Thoracic aorta (tissue), 2 donors: ENCODE data around the gene DIS3L2. TPM values are rescaled to one million over a fixed set of nuclear protein-coding genes. Genes with fewer than 3 reads are reported as not detected.

Experiments used
- ATAC-seq: fragments of 150-250 bp; one replicate; pipeline ENCODE4 v1.8.0; 2017; ENCODE audit warnings: low read depth; ENCODE audit not compliant: insufficient number of reproducible peaks, low FRiP score
- DNase-seq: peaks from one replicate; pipeline ENCODE4 v3.0.0-alpha.2; 2020; ENCODE audit warnings: low spot score
- H3K27ac ChIP-seq, 2 donors: fragments of 200-600 bp; sonication (generic); 1 replicate in 1 of 2; 2 replicates in 1 of 2; pipeline ENCODE4 v1.5.1; 2016; ENCODE audit warnings: mild to moderate bottlenecking in 2 of 2, moderate library complexity in 2 of 2
- H3K27me3 ChIP-seq: fragments of 200-600 bp; sonication (generic); replicated peaks from 2 replicates; pipeline ENCODE4 v1.6.0; 2016; ENCODE audit warnings: mild to moderate bottlenecking; ENCODE audit not compliant: insufficient read depth
- H3K36me3 ChIP-seq: fragments of 200-600 bp; sonication (generic); one replicate; pipeline ENCODE4 v1.5.1; 2016
- H3K4me1 ChIP-seq, 2 donors: fragments of 200-600 bp; sonication (generic); 1 replicate in 1 of 2; 2 replicates in 1 of 2; pipeline versions ENCODE4 v1.5.1 to v1.6.0; 2016; ENCODE audit warnings: low read depth in 2 of 2, mild to moderate bottlenecking in 1 of 2; ENCODE audit not compliant: control insufficient read depth in 1 of 2
- H3K4me3 ChIP-seq: fragments of 200-600 bp; sonication (generic); 2 replicates; pipeline ENCODE4 v1.5.1; 2016; ENCODE audit warnings: mild to moderate bottlenecking
- H3K9me3 ChIP-seq: fragments of 200-600 bp; sonication (generic); 2 replicates; pipeline ENCODE4 v1.5.1; 2016
- total RNA-seq, 2 donors: library from RNA; depleted of rRNA; stranded (reverse); fragments of >200 nt; gene quantifications; one replicate each; pipeline versions ENCODE4 v1.1.0 to v1.2.3, GENCODE V29; 2016
- TF ChIP-seq, protein P1 (sequence below): fragments of 200-600 bp; sonication (generic); IDR thresholded peaks from one replicate; pipeline ENCODE4 v1.5.1; 2019; ENCODE audit warnings: antibody characterized with exemption

Gene DIS3L2
- total RNA-seq, 2 donors from 2014 or later, result 26.4 to 32.5 TPM

DNA sequence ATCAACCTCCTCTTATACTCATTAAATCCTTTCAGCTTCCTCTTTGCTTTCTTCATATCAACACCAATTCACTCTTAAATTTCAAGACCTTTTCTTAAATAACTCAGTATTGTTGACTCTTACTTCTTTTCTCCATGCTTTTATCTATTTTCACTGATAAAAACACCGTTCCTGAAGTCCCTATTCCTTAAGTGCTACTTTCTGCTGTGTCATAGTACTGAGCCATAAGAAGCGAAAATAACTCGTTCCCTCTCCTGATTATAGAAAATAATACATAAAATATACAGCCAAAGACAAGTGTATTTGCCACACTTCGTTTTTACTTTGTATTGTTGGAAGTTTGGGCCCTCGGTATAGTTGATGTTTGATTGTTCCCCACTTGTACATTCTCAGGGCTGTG, 181.0 kb downstream of the DIS3L2 start:
- no peak for ATAC-seq
- Histone ChIP-seq H3K36me3 (no peaks in the 10 kb centered on the region), H3K4me1 (no peaks in the 10 kb centered on the region), H3K9me3 (no peaks in the 10 kb centered on the region), H3K27me3 (no peaks in the 10 kb centered on the region), H3K27ac (no peak overlapping the region), H3K4me3 (no peak overlapping the region)
- no peak for DNase-seq
- TF ChIP-seq, protein P1, sequence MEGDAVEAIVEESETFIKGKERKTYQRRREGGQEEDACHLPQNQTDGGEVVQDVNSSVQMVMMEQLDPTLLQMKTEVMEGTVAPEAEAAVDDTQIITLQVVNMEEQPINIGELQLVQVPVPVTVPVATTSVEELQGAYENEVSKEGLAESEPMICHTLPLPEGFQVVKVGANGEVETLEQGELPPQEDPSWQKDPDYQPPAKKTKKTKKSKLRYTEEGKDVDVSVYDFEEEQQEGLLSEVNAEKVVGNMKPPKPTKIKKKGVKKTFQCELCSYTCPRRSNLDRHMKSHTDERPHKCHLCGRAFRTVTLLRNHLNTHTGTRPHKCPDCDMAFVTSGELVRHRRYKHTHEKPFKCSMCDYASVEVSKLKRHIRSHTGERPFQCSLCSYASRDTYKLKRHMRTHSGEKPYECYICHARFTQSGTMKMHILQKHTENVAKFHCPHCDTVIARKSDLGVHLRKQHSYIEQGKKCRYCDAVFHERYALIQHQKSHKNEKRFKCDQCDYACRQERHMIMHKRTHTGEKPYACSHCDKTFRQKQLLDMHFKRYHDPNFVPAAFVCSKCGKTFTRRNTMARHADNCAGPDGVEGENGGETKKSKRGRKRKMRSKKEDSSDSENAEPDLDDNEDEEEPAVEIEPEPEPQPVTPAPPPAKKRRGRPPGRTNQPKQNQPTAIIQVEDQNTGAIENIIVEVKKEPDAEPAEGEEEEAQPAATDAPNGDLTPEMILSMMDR, result no peak

DNA sequence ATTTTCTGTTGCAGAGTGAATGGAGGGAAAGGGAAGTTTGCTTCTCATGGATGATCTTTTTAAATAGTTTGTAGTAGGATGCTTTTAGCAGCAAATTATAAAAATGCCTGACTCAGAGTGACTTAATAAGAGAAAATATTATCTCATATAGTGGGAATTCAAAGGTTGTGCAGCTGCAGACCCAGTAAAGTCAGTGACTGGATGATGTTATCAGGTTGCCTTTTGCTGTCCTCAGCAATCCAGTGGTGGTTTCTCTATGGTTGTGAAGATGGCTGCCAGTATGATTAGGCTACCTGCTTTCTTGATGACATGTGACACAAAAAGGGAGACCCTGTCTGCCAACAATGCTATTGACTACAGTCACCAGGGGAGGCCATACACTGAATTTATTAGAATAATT, 184.8 kb downstream of the DIS3L2 start:
- DNase-seq, result no peak
- Histone ChIP-seq H3K36me3 (no peaks in the 10 kb centered on the region), H3K4me1 (no peaks in the 10 kb centered on the region), H3K9me3 (no peaks in the 10 kb centered on the region), H3K27ac (no peak overlapping the region), H3K4me3 (no peak overlapping the region), H3K27me3 (no peaks in the 10 kb centered on the region)
- no peak for ATAC-seq
- TF ChIP-seq, protein P1, result no peak

DNA sequence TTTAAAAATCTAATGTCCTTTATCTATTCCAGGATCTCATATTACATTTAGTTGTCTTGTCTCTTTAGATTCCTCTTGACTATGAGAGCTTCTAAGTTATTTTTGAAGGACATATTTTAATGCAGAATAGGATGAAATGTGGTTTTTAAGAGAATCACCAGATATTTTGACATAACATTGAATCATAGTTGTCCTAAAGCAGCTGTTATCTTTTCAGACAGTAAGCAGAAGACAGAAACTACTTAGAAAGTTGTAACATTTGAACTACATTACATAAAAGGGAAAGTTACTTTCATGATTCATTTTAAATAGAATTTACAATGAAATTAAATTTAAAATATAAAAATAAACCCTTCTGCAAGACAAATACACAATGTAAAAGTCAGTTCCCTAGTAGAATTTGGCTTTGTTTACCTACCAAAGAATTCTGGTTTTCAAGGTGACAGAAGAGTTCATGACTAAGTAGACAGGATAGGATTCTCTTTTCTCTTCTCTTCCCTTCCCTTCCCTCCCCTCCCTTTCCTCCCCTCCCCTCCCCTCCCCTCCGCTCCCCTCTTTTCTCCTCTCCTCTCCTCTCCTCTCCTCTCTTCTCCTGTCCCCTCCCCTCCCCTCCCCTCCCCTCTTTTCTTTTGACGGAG, 186.0 kb downstream of the DIS3L2 start:
- Histone ChIP-seq H3K27ac (no peak overlapping the region), H3K4me1 (no peaks in the 10 kb centered on the region), H3K36me3 (no peaks in the 10 kb centered on the region), H3K27me3 (no peaks in the 10 kb centered on the region), H3K9me3 (no peaks in the 10 kb centered on the region), H3K4me3 (no peak overlapping the region)
- DNase-seq, result no peak
- ATAC-seq, result no peak
- TF ChIP-seq, protein P1, result no peak

DNA sequence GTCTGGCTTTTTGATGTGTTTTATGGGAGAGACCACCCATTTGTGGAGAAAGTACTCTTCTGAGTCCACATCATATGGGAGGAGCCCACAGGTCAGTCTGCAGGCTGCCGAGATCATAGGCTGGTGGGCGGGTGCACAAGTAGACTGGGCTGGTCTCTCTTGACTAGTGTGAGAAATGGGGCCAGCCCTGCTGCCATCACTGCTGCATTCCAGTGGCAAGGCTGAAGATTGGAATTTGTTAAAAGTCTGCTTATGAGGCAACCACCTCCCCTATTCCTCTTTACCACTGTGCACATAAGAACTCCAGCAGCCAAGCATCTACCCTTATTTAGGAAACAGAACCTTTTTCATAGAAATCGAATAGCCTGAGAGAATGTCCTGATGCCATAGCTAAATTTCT, 200.7 kb downstream of the DIS3L2 start:
- TF ChIP-seq, protein P1, result no peak
- Histone ChIP-seq H3K27ac (no peak overlapping the region), H3K36me3 (no peaks in the 10 kb centered on the region), H3K4me3 (no peak overlapping the region), H3K4me1 (no peaks in the 10 kb centered on the region), H3K9me3 (no peaks in the 10 kb centered on the region), H3K27me3 (no peaks in the 10 kb centered on the region)
- DNase-seq, result no peak
- ATAC-seq, result no peak

DNA sequence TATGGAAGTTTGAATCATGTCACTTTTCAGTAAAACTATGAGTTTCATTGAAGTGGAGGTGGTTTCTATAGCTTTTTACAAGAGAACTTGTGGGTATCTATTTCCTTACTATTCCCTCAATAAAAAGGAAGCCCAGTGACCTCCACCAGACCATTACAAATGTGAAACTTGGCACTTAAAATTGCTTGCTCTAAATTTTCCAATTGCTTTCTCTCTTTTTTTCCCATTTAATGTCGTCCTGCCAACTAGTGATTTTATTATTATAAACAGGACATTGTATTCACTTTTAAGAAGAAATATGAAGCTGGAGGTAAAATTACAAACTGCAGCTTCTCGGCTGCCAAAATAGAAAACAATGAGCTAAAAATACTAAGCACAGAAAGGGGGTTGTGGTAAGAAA, 208.9 kb downstream of the DIS3L2 start:
- no peak for DNase-seq
- TF ChIP-seq, protein P1, result no peak
- H3K27ac ChIP-seq, result no peak overlapping the region
- no peaks in the 10 kb centered on the region for H3K9me3 ChIP-seq
- H3K4me1 ChIP-seq, result peaks cover 9 to 29% of the 10 kb centered on the region in 2 donors
- no peak overlapping the region for H3K4me3 ChIP-seq
- no peak for ATAC-seq
- H3K36me3 ChIP-seq, result peaks cover 6% of the 10 kb centered on the region
- no peaks in the 10 kb centered on the region for H3K27me3 ChIP-seq
